SU-DHL-6 (cell line): ENCODE measurements around the gene NGF.

Experiments
- EZH2phosphoT487 ChIP-seq: fragments of 200-600 bp; sonication (generic), shearing (Covaris generic); conservative IDR thresholded peaks from 2 replicates; pipeline ENCODE4 v1.6.1; 2018; ENCODE audit warnings: mild to moderate bottlenecking, antibody characterized with exemption, low read length, moderate library complexity, mixed read lengths
- TF ChIP-seq, protein P1 (sequence below): fragments of 200-600 bp; sonication (generic); IDR thresholded peaks from one replicate; pipeline ENCODE4 v1.5.1; 2017; ENCODE audit warnings: antibody characterized with exemption, mild to moderate bottlenecking, low read length, moderate library complexity; ENCODE audit not compliant: insufficient read depth, poor library complexity, severe bottlenecking

- TF ChIP-seq, protein P1, sequence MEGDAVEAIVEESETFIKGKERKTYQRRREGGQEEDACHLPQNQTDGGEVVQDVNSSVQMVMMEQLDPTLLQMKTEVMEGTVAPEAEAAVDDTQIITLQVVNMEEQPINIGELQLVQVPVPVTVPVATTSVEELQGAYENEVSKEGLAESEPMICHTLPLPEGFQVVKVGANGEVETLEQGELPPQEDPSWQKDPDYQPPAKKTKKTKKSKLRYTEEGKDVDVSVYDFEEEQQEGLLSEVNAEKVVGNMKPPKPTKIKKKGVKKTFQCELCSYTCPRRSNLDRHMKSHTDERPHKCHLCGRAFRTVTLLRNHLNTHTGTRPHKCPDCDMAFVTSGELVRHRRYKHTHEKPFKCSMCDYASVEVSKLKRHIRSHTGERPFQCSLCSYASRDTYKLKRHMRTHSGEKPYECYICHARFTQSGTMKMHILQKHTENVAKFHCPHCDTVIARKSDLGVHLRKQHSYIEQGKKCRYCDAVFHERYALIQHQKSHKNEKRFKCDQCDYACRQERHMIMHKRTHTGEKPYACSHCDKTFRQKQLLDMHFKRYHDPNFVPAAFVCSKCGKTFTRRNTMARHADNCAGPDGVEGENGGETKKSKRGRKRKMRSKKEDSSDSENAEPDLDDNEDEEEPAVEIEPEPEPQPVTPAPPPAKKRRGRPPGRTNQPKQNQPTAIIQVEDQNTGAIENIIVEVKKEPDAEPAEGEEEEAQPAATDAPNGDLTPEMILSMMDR: no peak
- TF ChIP-seq EZH2phosphoT487: no peak
These were observed 24.9 kb downstream of the NGF start for GRCh38 chr1:115313182-115313581.
